Choroid plexus epithelial cell (primary cell): ENCODE data around the gene TFPT.

Source experiments
- DNase-seq: peaks from one replicate; pipeline ENCODE4 v3.0.0-alpha.2; 2010; ENCODE audit warnings: low read depth
- H3K4me3 ChIP-seq: 2 replicates; pipeline ENCODE4 v1.5.1; 2011; ENCODE audit warnings: low read depth, mild to moderate bottlenecking, control low read depth, low read length, moderate library complexity
- TF ChIP-seq, protein P1 (sequence below): conservative IDR thresholded peaks from 2 replicates; pipeline ENCODE4 v1.5.1; 2011; ENCODE audit warnings: low read depth, mild to moderate bottlenecking, control low read depth, inconsistent platforms, low read length, moderate library complexity

Gene TFPT

DNA sequence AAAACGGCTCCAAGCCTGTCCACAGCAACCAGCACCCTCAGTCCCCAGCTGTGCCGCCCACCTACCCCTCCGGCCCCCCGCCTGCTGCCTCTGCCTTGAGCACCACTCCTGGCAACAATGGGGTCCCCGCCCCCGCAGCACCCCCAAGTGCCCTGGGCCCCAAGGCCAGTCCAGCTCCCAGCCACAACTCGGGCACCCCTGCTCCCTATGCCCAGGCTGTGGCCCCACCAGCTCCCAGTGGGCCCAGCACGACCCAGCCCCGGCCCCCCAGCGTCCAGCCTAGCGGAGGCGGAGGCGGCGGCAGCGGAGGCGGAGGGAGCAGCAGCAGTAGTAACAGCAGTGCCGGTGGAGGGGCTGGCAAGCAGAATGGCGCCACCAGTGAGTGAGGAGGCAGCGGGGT lies 32.7 kb upstream of the TFPT start:
- TF ChIP-seq, protein P1, sequence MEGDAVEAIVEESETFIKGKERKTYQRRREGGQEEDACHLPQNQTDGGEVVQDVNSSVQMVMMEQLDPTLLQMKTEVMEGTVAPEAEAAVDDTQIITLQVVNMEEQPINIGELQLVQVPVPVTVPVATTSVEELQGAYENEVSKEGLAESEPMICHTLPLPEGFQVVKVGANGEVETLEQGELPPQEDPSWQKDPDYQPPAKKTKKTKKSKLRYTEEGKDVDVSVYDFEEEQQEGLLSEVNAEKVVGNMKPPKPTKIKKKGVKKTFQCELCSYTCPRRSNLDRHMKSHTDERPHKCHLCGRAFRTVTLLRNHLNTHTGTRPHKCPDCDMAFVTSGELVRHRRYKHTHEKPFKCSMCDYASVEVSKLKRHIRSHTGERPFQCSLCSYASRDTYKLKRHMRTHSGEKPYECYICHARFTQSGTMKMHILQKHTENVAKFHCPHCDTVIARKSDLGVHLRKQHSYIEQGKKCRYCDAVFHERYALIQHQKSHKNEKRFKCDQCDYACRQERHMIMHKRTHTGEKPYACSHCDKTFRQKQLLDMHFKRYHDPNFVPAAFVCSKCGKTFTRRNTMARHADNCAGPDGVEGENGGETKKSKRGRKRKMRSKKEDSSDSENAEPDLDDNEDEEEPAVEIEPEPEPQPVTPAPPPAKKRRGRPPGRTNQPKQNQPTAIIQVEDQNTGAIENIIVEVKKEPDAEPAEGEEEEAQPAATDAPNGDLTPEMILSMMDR, result no peak
- no peak overlapping the region for H3K4me3 ChIP-seq
- no peak for DNase-seq

DNA sequence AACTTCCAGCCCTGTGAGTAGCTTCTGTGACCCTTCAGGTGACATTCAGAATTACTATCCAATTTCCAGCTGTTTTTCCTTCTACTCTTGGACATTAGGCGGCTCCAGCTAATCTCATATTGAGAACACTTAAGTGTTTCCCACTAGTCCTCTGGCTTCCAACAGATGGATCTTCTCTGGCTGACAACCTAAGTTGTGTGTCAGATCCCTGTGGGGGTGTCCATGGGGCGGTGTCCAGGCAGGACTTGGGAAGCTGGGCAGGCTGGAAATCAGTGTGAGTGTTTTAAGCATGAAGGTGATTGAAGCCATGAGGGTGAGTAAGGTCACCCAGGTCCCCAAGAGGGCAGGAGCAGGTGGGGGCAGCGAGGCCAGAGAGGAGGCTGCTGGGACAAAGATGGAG lies 32.2 kb upstream of the TFPT start:
- H3K4me3 ChIP-seq, result no peak overlapping the region
- DNase-seq, result no peak
- TF ChIP-seq, protein P1, result no peak

DNA sequence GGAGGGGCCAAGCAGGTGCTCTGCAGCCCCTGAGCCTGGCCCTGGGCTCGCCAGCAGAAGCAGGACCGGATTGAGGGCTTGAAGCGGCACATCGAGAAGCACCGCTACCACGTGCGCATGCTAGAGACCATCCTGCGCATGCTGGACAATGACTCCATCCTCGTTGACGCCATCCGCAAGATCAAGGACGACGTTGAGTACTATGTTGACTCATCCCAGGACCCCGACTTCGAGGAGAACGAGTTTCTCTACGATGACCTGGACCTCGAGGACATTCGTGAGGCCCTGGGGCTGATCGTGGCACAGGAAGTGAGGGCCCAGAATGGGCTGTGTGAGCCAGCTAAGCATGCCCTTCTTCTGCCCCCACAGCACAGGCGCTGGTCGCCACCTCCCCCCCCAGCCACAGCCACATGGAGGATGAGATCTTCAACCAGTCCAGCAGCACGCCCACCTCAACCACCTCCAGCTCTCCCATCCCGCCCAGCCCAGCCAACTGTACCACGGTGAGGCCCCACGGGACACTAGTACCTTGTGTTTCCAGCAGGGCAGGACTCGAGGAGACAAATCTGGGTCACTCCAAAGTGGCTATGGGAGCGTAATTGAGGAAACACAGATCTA lies 30.2 kb upstream of the TFPT start:
- TF ChIP-seq, protein P1, result no peak
- no peak overlapping the region for H3K4me3 ChIP-seq
- DNase-seq, result no peak

DNA sequence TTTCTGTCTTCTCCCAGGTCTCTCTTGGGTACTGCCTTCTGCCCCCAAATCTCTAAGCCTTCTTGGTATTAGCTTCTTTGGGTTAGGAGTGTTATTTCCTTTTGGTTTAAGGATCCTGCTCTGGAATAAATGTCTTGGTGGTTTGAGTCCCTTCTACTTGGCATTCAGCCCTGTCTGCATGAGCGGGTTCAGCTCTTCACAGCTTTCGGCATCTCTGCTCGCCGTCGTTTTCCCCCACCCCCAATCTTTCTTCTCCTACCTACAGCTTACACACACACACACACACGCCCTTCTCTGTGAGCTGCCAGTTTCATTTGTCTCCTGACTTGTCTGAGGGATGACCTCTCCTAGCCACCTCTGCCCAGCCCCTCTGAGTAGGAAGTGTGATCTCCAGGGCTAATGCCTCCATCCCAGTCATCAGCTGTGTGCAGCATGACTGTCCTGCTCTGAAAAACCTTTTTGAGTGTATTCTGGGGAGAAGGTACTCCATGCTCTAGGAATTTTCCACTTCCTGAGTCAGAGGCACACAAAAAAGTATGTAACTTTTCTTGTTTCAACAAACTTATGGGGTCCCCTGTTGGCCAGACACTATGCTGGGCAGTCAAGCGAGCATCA lies 26.8 kb upstream of the TFPT start:
- no peak for DNase-seq
- no peak overlapping the region for H3K4me3 ChIP-seq
- TF ChIP-seq, protein P1, result no peak

DNA sequence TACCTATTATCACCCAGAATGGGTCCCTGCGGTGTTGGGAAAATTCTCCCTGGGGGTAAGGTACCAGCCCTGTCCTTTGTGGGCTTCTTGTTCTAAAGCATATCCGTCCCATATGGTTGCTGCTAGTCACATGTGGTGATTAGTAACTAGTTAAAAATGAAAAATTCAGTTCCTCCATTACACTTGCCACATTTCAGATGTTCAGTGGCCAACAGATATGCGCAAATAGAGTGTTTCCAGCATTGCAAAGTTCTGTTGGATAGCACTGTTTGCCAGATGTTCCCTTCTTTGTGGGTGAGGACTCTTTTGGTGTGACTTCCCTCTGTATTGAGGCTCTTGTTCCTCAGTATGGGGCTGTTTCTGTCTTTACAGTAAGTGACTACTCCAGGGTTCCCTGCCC lies 25.9 kb upstream of the TFPT start:
- no peak for DNase-seq
- TF ChIP-seq, protein P1, result no peak
- no peak overlapping the region for H3K4me3 ChIP-seq

DNA sequence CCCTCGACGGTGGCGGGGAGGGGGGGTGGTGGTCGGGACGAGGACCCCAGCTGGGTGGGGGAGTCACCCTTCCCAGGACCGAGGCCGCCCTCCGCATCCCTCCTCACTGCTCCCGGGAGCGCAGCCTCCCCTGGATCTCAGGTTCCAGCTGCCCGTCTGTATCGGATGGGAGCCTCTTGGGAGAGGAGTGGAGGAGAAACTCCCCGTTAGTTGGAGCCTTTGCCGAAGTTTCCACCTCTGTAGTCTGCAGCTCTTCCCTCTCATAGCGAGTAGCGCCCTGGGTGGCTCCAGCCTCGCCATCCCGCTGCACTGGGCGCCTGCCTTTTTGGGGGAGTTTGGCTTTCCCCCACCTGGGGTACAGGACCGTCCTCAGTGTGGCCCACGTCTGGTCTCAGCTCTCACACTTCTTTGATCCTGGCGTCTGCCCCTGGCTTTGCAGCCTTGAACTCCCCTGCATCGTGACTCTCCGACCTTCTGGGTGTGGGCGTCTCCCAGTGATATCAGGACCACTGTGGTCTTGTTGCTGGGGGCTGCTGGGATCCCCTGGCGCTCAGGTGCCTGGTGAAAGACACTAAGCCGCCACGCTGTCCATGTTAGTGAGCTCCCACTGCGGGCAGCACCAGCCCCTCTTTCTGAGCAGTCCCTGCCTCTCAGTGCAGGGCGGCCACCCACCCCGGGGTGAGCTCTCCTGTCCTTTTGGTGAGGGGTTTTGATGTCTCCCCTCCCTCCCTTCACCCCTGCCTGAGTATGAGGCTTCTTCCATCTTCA lies 23.2 kb upstream of the TFPT start:
- no peak for DNase-seq
- peak overlapping the region; percentile 86 for H3K4me3 ChIP-seq
- TF ChIP-seq, protein P1, result no peak
